Activated CD8-positive, alpha-beta memory T cell treated with anti-CD3 and anti-CD28 coated beads, Interleukin-2, amount 50 U/mL, for 1 hour (primary cell): ENCODE data around the gene GJB1.
A peak's percentile ranks its signal among the peaks of the same experiment; 100 is the strongest.
"Not testable (repeated sequence)": the region's sequence is repeated elsewhere in the genome, so short reads cannot be mapped to it uniquely, and the experiment has no call there.

Experiments used
- DNase-seq: peaks from one replicate; pipeline ENCODE4 v3.0.0-alpha.2; 2020; ENCODE audit errors: extremely low read depth

GJB1 gene

GRCh38 chrX:71222929-71223328 is at the start of gene GJB1:
Gene GJB1 (plus strand): TSS chrX:71223224. CDS start chrX:71223708, 484 bp downstream.
- no peak for DNase-seq

GRCh38 chrX:71173440-71173839 is 49.6 kb upstream of the GJB1 start:
- DNase-seq = no peak

- no peak for DNase-seq
These were observed 48.2 kb upstream of the GJB1 start for GRCh38 chrX:71174795-71175194.

- no peak for DNase-seq
These were observed 47.5 kb upstream of the GJB1 start for GRCh38 chrX:71175531-71175930.

- no peak for DNase-seq
These were observed 45.7 kb upstream of the GJB1 start for GRCh38 chrX:71177327-71177726.

- no peak for DNase-seq
These were observed 44.1 kb upstream of the GJB1 start for GRCh38 chrX:71178908-71179307.

GRCh38 chrX:71180579-71181265 is 42.3 kb upstream of the GJB1 start:
- DNase-seq = not testable (repeated sequence)

- DNase-seq = no peak
These were observed 41.5 kb upstream of the GJB1 start for GRCh38 chrX:71181558-71181909.

- peak; percentile 68 for DNase-seq
These were observed 40.9 kb upstream of the GJB1 start for GRCh38 chrX:71181910-71182799.

- no peak for DNase-seq
These were observed 40.2 kb upstream of the GJB1 start for GRCh38 chrX:71182871-71183270.

GRCh38 chrX:71183341-71183740 is 39.7 kb upstream of the GJB1 start:
- DNase-seq = no peak

- DNase-seq = no peak
These were observed 38.9 kb upstream of the GJB1 start for GRCh38 chrX:71184092-71184491.

- no peak for DNase-seq
These were observed 38.1 kb upstream of the GJB1 start for GRCh38 chrX:71184803-71185495.

- DNase-seq = no peak
These were observed 31.8 kb upstream of the GJB1 start for GRCh38 chrX:71191248-71191647.

- DNase-seq = no peak
These were observed 26.9 kb upstream of the GJB1 start for GRCh38 chrX:71195964-71196649.

- DNase-seq = no peak
These were observed 25.0 kb upstream of the GJB1 start for GRCh38 chrX:71198066-71198465.

- no peak for DNase-seq
These were observed 23.6 kb upstream of the GJB1 start for GRCh38 chrX:71199252-71200008.

- no peak for DNase-seq
These were observed 12.2 kb upstream of the GJB1 start for GRCh38 chrX:71210816-71211215.

- no peak for DNase-seq
These were observed 10.5 kb upstream of the GJB1 start for GRCh38 chrX:71212536-71212935.

GRCh38 chrX:71214152-71214551 is 8.9 kb upstream of the GJB1 start:
- no peak for DNase-seq

- no peak for DNase-seq
These were observed 8.3 kb upstream of the GJB1 start for GRCh38 chrX:71214604-71215337.
